Adrenal gland (tissue), 12 donors: ENCODE data around the gene C22orf31. TPM values are rescaled to one million over a fixed set of nuclear protein-coding genes. Genes with fewer than 3 reads are reported as not detected.

ENCODE experiments used
- DNase-seq, 7 donors: peaks; one replicate each; pipeline ENCODE4 v3.0.0-alpha.2; 2019 to 2020
- H3K27ac ChIP-seq, 5 donors: fragments of 200-600 bp; sonication (generic) in 4 of 5; 1 replicate in 3 of 5; 2 replicates in 2 of 5; pipeline versions ENCODE4 v1.5.1 to v1.8.0; 2016 to 2020; ENCODE audit warnings: mild to moderate bottlenecking in 1 of 5
- H3K27me3 ChIP-seq: fragments of 200-600 bp; 2 replicates; pipeline ENCODE4 v1.8.0; 2021
- H3K36me3 ChIP-seq, 2 donors: fragments of 200-600 bp; replicated peaks in 1 of 2; 1 replicate in 1 of 2; 2 replicates in 1 of 2; pipeline versions ENCODE4 v1.5.1 to v1.8.0; 2018 to 2022
- H3K4me1 ChIP-seq, 2 donors: fragments of 200-600 bp; replicated peaks in 1 of 2; 1 replicate in 1 of 2; 2 replicates in 1 of 2; pipeline versions ENCODE4 v1.5.1 to v1.8.0; 2018 to 2021
- H3K4me3 ChIP-seq, 4 donors: fragments of 200-600 bp; sonication (generic) in 3 of 4; one replicate each; pipeline ENCODE4 v1.5.1; 2016 to 2018
- H3K9me3 ChIP-seq, 3 donors: fragments of 200-600 bp; sonication (generic) in 1 of 3; replicated peaks in 1 of 3; 1 replicate in 2 of 3; 2 replicates in 1 of 3; pipeline versions ENCODE4 v1.5.1 to v1.8.0; 2016 to 2021
- POLR2A ChIP-seq, 2 donors: fragments of 450-650 bp; IDR thresholded peaks; one replicate each; pipeline ENCODE4 v1.6.1; 2017; ENCODE audit warnings: antibody characterized with exemption in 2 of 2, mild to moderate bottlenecking in 2 of 2, moderate library complexity in 1 of 2
- WGBS, 4 donors: extraction: QIAGEN DNeasy Blood & Tissue Kit in 2 of 4; methylation state at CpG; one replicate each; pipeline versions ENCODE4 v1.1.5 to v1.1.7; 2013 to 2017; 5-methylcytosine and 5-hydroxymethylcytosine counted together
- intact Hi-C, 2 donors: fragments of 100-400 bp; cut with DNase I; formaldehyde crosslinking; loops; one replicate each; pipeline versions ENCODE4 v1.14.1 to v1.15.0; 2022 to 2023
- polyA plus RNA-seq, 3 donors: library from polyadenylated mRNA; stranded (reverse); fragments of 200-250 nt in 2 of 3; fragments of 350-450 nt in 1 of 3; fragmentation: Illumina TruSeq in 1 of 3; extraction: RNeasy Lipid Tissue Mini Kit (QIAGEN cat#74804) in 1 of 3; gene quantifications; one replicate each; pipeline ENCODE4 v1.2.3, GENCODE V29; 2013 to 2014
- total RNA-seq, 9 donors: library from RNA; depleted of rRNA in 4 of 9; stranded (reverse); fragments of >200 nt in 4 of 9; fragments of 120-200 nt in 1 of 9; fragmentation: NEBNext Ultra II Directional in 1 of 9; extraction: Animal tissue kit (Norgen Biotek cat#: 25700) in 1 of 9; gene quantifications; one replicate each; pipeline versions ENCODE4 v1.1.0 to v1.2.4, GENCODE V29; 2013 to 2023
- TF ChIP-seq, protein P1 (sequence below), 6 experiments: fragments of 450-650 bp in 4 of 6; fragments of 200-600 bp in 2 of 6; sonication (generic) in 1 of 6; IDR thresholded peaks; 1 replicate in 5 of 6; 2 replicates in 1 of 6; pipeline versions ENCODE4 v1.5.1 to v1.8.0; 2016 to 2021; ENCODE audit warnings: antibody characterized with exemption in 6 of 6, mild to moderate bottlenecking in 2 of 6, moderate library complexity in 1 of 6
- donor health status: healthy with polysubstance abuse.
- donor health status: Bipolar disorder and iron deficiency.
- donor health status: DM: yes; HTN: yes; CAD: no.
- donor health status: DM: no; HTN: no; CAD: no.
- donor health status: DM: no; HTN: no; CAD: no.
- donor health status: DM: yes; HTN: yes; CAD: no.

C22orf31 gene
- total and polyA plus RNA-seq, 12 donors = 0.11 to 1.9 (median 0.90) TPM; not detected in 8

DNA sequence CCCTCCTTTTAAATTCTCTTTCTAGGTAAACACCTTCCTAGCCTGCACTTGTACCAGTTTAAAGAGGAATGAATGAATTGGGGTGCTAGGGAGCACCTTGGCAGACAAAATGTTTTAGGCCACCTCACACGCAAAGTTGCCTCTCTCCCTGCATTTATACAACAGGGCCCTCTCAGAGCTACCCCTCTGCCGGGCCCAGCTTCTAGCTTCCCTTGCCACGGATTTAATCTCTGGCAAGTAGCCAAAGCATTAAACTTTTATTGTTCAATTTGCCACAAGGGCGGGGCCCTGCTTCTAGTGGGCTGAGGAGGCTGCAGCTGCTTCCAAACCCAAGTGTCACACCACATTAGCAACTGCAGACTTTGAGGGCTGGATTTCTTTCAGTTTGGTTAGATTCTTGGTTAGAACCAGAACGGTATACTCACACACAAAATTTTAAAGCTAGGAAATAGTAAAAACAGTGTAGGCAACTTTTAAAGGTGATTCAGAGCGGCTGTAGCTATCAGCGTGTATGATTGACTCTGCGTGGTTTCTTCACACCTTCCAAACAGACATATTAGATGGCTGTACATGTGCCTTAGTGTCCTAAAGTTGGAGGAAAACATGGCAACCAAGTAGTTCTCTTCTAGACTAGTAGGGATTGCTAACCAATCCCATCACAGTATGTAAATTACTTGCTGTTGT is 17.7 kb upstream of the C22orf31 start:
- H3K9me3 ChIP-seq = no peaks in the 10 kb centered on the region
- no peaks in the 10 kb centered on the region for H3K27me3 ChIP-seq
- H3K4me3 ChIP-seq = no peak overlapping the region
- H3K36me3 ChIP-seq = no peaks in the 10 kb centered on the region
- peak overlapping the region in 3 of 5 donors; percentile 19 to 56 (median 19) for H3K27ac ChIP-seq
- peaks cover 63 to 74% of the 10 kb centered on the region in 2 donors for H3K4me1 ChIP-seq
- WGBS, 4 donors = 70 to 78% (median 71%) methylated on average over 8 of the region's 8 CpGs
- no peak for TF ChIP-seq POLR2A (IDR thresholded peaks at IDR 0.05)
- TF ChIP-seq, protein P1, sequence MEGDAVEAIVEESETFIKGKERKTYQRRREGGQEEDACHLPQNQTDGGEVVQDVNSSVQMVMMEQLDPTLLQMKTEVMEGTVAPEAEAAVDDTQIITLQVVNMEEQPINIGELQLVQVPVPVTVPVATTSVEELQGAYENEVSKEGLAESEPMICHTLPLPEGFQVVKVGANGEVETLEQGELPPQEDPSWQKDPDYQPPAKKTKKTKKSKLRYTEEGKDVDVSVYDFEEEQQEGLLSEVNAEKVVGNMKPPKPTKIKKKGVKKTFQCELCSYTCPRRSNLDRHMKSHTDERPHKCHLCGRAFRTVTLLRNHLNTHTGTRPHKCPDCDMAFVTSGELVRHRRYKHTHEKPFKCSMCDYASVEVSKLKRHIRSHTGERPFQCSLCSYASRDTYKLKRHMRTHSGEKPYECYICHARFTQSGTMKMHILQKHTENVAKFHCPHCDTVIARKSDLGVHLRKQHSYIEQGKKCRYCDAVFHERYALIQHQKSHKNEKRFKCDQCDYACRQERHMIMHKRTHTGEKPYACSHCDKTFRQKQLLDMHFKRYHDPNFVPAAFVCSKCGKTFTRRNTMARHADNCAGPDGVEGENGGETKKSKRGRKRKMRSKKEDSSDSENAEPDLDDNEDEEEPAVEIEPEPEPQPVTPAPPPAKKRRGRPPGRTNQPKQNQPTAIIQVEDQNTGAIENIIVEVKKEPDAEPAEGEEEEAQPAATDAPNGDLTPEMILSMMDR (IDR thresholded peaks at IDR 0.05) = no peak
- DNase-seq = no peak
- intact Hi-C loops = loop anchor here in 1 of 2 donors (10.0 kb wide), 1 partner anchor 75 kb away; no protein-coding TSS in a partner anchor

DNA sequence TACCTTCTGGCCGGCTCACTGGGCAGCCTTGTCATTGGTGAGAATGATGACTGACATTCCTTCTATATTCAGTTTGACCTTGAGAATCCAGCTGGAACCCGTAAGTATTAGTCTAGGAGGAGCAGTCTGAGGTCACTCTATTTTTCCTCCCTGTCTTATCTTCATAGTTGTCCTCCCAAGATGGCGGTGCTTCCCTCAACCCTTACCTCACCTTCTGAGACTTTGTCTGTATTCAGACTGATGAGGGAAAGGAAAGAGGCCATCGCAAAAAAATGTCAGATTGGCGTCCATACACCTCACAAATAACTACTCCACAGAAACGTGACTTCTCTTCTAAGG is 17.2 kb upstream of the C22orf31 start:
- DNase-seq = no peak
- Histone ChIP-seq H3K36me3 (no peaks in the 10 kb centered on the region), H3K4me1 (peaks cover 58 to 78% of the 10 kb centered on the region in 2 donors), H3K27me3 (no peaks in the 10 kb centered on the region), H3K27ac (peak overlapping the region in 3 of 5 donors; percentile 19 to 56 (median 19)), H3K4me3 (no peak overlapping the region), H3K9me3 (no peaks in the 10 kb centered on the region)
- no peak for TF ChIP-seq POLR2A (IDR thresholded peaks at IDR 0.05)
- TF ChIP-seq, protein P1 (IDR thresholded peaks at IDR 0.05) = no peak
- intact Hi-C loops = loop anchor here in 1 of 2 donors (10.0 kb wide), 1 partner anchor 76 kb away; no protein-coding TSS in a partner anchor
- 59 to 71% (median 63%) methylated on average over 6 of the region's 6 CpGs for WGBS, 4 donors

DNA sequence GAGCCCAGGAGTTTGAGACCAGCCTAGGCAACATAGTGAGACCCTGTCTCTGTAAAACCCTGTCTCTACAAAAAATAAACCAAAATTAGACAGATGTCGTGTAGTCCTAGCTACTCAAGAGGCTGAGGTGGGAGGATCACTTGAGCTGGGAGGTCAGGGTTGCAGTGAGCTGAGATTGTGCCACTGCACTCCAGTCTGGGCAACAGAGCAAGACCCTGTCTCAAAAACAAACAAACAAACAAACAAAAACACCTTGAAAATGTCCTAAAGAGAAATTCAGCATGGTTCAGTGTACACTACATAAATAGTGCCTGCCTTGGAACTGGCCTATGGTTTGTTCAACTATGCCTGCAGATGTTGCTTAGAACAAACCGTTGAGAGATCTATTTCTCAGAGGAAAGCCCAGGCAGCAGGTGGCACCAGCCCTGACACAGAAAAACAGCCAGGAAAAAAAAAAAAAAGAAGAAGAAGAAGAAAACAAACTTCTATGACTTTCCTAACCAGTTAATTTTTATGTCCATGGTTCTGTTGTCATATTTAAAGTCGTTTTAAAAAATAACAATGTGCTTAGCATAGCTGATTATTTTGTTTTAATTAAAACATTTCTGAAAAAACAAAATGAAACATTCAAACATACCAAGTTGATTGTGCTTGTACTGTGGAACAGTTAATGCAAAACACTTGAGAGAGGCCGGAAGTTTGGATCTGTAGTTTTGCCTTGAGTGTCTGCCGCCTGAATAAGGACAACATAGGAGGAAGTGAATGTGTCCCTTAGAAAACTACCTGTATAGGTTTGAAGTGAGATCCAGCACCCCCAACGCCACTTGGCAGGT is 16.6 kb upstream of the C22orf31 start:
- DNase-seq = no peak
- Histone ChIP-seq H3K4me3 (no peak overlapping the region), H3K27me3 (no peaks in the 10 kb centered on the region), H3K36me3 (no peaks in the 10 kb centered on the region), H3K4me1 (peaks cover 52 to 73% of the 10 kb centered on the region in 2 donors), H3K27ac (peak overlapping the region in 3 of 5 donors; percentile 19 to 56 (median 38)), H3K9me3 (no peaks in the 10 kb centered on the region)
- TF ChIP-seq, protein P1 (IDR thresholded peaks at IDR 0.05) = peak in 1 of 6 experiments; percentile 10
- TF ChIP-seq POLR2A (IDR thresholded peaks at IDR 0.05) = no peak
- WGBS, 4 donors = 48 to 53% (median 51%) methylated on average over 6 of the region's 6 CpGs
- intact Hi-C loops = loop anchor here in 1 of 2 donors (10.0 kb wide), 1 partner anchor 77 kb away; no protein-coding TSS in a partner anchor

DNA sequence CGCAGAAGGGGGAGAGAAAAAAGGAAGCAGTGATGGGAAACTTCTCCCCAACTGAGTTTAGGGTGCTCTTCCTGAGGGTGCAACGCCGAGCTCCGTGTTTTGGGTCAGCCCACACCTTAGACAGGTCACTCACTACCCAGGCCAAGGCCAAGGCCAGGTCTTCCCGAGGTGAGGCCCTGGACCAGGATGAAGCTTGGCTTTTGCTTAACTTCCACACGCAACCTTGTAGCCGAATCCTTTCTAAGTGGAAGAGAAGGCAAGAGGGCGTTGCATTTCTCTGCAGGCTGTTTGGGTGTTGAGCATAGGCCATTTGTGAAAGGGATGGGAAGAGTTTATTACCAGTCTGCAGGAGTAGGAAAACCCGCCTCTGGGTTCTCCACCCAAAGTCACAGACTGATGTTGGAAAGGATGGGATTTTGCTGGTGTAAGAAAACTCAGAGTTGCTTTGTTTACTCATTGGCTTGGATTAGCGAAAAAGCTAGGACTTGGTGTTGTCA is 12.7 kb upstream of the C22orf31 start:
- TF ChIP-seq, protein P1 (IDR thresholded peaks at IDR 0.05) = no peak
- TF ChIP-seq POLR2A (IDR thresholded peaks at IDR 0.05) = no peak
- H3K4me1 ChIP-seq = peaks cover 26 to 59% of the 10 kb centered on the region in 2 donors
- DNase-seq = no peak
- no peaks in the 10 kb centered on the region for H3K36me3 ChIP-seq
- H3K27ac ChIP-seq = peak overlapping the region in 4 of 5 donors; percentile 28 to 76 (median 68)
- WGBS, 4 donors = 40 to 65% (median 42%) methylated on average over 9 to 10 of the region's 10 CpGs
- H3K27me3 ChIP-seq = no peaks in the 10 kb centered on the region
- no peaks in the 10 kb centered on the region for H3K9me3 ChIP-seq
- intact Hi-C loops = loop anchor here (5.0 to 10.0 kb wide), 2 partner anchors 78 to 80 kb away; no protein-coding TSS in a partner anchor
- peak overlapping the region in 3 of 4 donors; percentile 42 to 76 (median 66) for H3K4me3 ChIP-seq
